Thyroid gland (tissue), 4 donors: ENCODE measurements around the gene SPTY2D1.

Experiments
- POLR2A ChIP-seq, 2 donors: fragments of 450-650 bp; IDR thresholded peaks; one replicate each; pipeline ENCODE4 v1.6.1; 2017; ENCODE audit warnings: antibody characterized with exemption in 2 of 2, mild to moderate bottlenecking in 2 of 2, moderate library complexity in 1 of 2
- TF ChIP-seq, protein P1 (sequence below), 6 experiments: fragments of 200-600 bp in 3 of 6; fragments of 450-650 bp in 3 of 6; sonication (generic) in 3 of 6; IDR thresholded peaks; one replicate each; pipeline ENCODE4 v1.5.1; 2016 to 2019; ENCODE audit warnings: antibody characterized with exemption in 6 of 6, mild to moderate bottlenecking in 2 of 6, inconsistent platforms in 1 of 6, moderate library complexity in 1 of 6

GRCh38 chr11:18650353-18650752 lies 16.2 kb upstream of the SPTY2D1 start:
- TF ChIP-seq, protein P1, sequence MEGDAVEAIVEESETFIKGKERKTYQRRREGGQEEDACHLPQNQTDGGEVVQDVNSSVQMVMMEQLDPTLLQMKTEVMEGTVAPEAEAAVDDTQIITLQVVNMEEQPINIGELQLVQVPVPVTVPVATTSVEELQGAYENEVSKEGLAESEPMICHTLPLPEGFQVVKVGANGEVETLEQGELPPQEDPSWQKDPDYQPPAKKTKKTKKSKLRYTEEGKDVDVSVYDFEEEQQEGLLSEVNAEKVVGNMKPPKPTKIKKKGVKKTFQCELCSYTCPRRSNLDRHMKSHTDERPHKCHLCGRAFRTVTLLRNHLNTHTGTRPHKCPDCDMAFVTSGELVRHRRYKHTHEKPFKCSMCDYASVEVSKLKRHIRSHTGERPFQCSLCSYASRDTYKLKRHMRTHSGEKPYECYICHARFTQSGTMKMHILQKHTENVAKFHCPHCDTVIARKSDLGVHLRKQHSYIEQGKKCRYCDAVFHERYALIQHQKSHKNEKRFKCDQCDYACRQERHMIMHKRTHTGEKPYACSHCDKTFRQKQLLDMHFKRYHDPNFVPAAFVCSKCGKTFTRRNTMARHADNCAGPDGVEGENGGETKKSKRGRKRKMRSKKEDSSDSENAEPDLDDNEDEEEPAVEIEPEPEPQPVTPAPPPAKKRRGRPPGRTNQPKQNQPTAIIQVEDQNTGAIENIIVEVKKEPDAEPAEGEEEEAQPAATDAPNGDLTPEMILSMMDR (IDR thresholded peaks at IDR 0.05), result no peak
- no peak for TF ChIP-seq POLR2A (IDR thresholded peaks at IDR 0.05)
